Loucy (cell line): ENCODE measurements around the gene DYRK3.
A peak's percentile ranks its signal among the peaks of the same experiment; 100 is the strongest.

Source experiments
- H2AFZ ChIP-seq: fragments of 200-600 bp; sonication (generic); 2 replicates; pipeline ENCODE4 v1.6.0; 2016; ENCODE audit warnings: antibody characterized with exemption, mild to moderate bottlenecking, low read length, moderate library complexity
- H3F3A ChIP-seq: fragments of 200-600 bp; 2 replicates; pipeline ENCODE4 v1.6.0; 2016; ENCODE audit warnings: antibody characterized with exemption, low read depth, mild to moderate bottlenecking
- H3K27me3 ChIP-seq: fragments of 200-600 bp; sonication (generic); 2 replicates; pipeline ENCODE4 v1.6.1; 2014; ENCODE audit warnings: low read length, mild to moderate bottlenecking; ENCODE audit not compliant: insufficient read depth, poor library complexity, severe bottlenecking
- H3K36me3 ChIP-seq: fragments of 200-600 bp; sonication (generic); 2 replicates; pipeline ENCODE4 v1.6.1; 2016; ENCODE audit warnings: low read length; ENCODE audit not compliant: insufficient read depth
- H3K4me1 ChIP-seq: fragments of 200-600 bp; sonication (generic); 2 replicates; pipeline ENCODE4 v1.5.1; 2014; ENCODE audit warnings: low read length, mild to moderate bottlenecking; ENCODE audit not compliant: insufficient read depth, poor library complexity, severe bottlenecking
- H3K4me2 ChIP-seq: fragments of 200-600 bp; sonication (generic); 2 replicates; pipeline ENCODE4 v1.6.0; 2014; ENCODE audit warnings: antibody characterized with exemption, low read length, low read depth, mild to moderate bottlenecking; ENCODE audit not compliant: poor library complexity, severe bottlenecking
- H3K4me3 ChIP-seq: fragments of 200-600 bp; sonication (generic); 2 replicates; pipeline ENCODE4 v1.5.1; 2014; ENCODE audit warnings: low read length, mild to moderate bottlenecking, mixed read lengths; ENCODE audit not compliant: poor library complexity, severe bottlenecking
- H3K79me2 ChIP-seq: fragments of 200-600 bp; sonication (generic); 2 replicates; pipeline ENCODE4 v1.6.1; 2014; ENCODE audit warnings: low read length; ENCODE audit not compliant: insufficient read depth
- H3K9ac ChIP-seq: fragments of 200-600 bp; sonication (generic); 2 replicates; pipeline ENCODE4 v1.6.0; 2014; ENCODE audit warnings: mild to moderate bottlenecking, low read depth, low read length, moderate library complexity; ENCODE audit not compliant: poor library complexity, severe bottlenecking
- H3K9me2 ChIP-seq: fragments of 200-600 bp; sonication (generic); replicated peaks from 2 replicates; pipeline ENCODE4 v1.6.1; 2016; ENCODE audit warnings: low read depth, low read length, mixed read lengths
- H3K9me3 ChIP-seq: fragments of 200-600 bp; sonication (generic); 2 replicates; pipeline ENCODE4 v1.6.1; 2014; ENCODE audit warnings: mild to moderate bottlenecking, antibody characterized with exemption, low read length, low read depth; ENCODE audit not compliant: insufficient read depth
- H4K20me1 ChIP-seq: fragments of 200-600 bp; sonication (generic); 2 replicates; pipeline ENCODE4 v1.6.0; 2014; ENCODE audit warnings: antibody characterized with exemption, low read length, mild to moderate bottlenecking; ENCODE audit not compliant: insufficient read depth, poor library complexity, severe bottlenecking
- CTCF ChIP-seq: fragments of 200-600 bp; sonication (generic); conservative IDR thresholded peaks from 2 replicates; pipeline ENCODE4 v1.5.1; 2014; ENCODE audit warnings: mild to moderate bottlenecking, antibody characterized with exemption, low read length
- EZH2phosphoT487 ChIP-seq: fragments of 200-600 bp; IDR thresholded peaks from 2 replicates; pipeline ENCODE4 v1.6.1; 2018; ENCODE audit warnings: antibody characterized with exemption, mild to moderate bottlenecking, moderate library complexity, borderline replicate concordance

Gene DYRK3

GRCh38 chr1:206693592-206693991 lies 58.3 kb downstream of the DYRK3 start:
- TF ChIP-seq EZH2phosphoT487, result no peak
- no peak for TF ChIP-seq CTCF
- no peaks in the 10 kb centered on the region for H3K27me3 ChIP-seq
- no peaks in the 10 kb centered on the region for H3K9me3 ChIP-seq
- H3K9me2 ChIP-seq, result no peaks in the 10 kb centered on the region
- peaks cover 99% of the 10 kb centered on the region for H3K79me2 ChIP-seq
- H3F3A ChIP-seq, result no peaks in the 10 kb centered on the region
- peak overlapping the region; percentile 43 for H3K4me2 ChIP-seq
- peak overlapping the region; percentile 3 for H3K9ac ChIP-seq
- no peak overlapping the region for H3K4me3 ChIP-seq
- H4K20me1 ChIP-seq, result peaks cover 67% of the 10 kb centered on the region
- peaks cover 21% of the 10 kb centered on the region; the same call in 1 of the 2 replicates for H3K36me3 ChIP-seq
- H3K4me1 ChIP-seq, result peaks cover 58% of the 10 kb centered on the region
- H2AFZ ChIP-seq, result no peak overlapping the region

- H3K9me3 ChIP-seq, result no peaks in the 10 kb centered on the region
- H3K36me3 ChIP-seq, result peaks cover 21% of the 10 kb centered on the region; the same call in 1 of the 2 replicates
- TF ChIP-seq CTCF (no peak), EZH2phosphoT487 (no peak)
- peaks cover 52% of the 10 kb centered on the region for H3K4me1 ChIP-seq
- no peak overlapping the region for H3K4me3 ChIP-seq
- peak overlapping the region; percentile 43 for H3K4me2 ChIP-seq
- no peak overlapping the region for H3K9ac ChIP-seq
- peaks cover 66% of the 10 kb centered on the region for H4K20me1 ChIP-seq
- no peaks in the 10 kb centered on the region for H3K27me3 ChIP-seq
- peaks cover 99% of the 10 kb centered on the region for H3K79me2 ChIP-seq
- H2AFZ ChIP-seq, result no peak overlapping the region
- H3K9me2 ChIP-seq, result no peaks in the 10 kb centered on the region
- no peaks in the 10 kb centered on the region for H3F3A ChIP-seq
Observed at GRCh38 chr1:206694171-206695124, 59.1 kb downstream of the DYRK3 start.

DNA sequence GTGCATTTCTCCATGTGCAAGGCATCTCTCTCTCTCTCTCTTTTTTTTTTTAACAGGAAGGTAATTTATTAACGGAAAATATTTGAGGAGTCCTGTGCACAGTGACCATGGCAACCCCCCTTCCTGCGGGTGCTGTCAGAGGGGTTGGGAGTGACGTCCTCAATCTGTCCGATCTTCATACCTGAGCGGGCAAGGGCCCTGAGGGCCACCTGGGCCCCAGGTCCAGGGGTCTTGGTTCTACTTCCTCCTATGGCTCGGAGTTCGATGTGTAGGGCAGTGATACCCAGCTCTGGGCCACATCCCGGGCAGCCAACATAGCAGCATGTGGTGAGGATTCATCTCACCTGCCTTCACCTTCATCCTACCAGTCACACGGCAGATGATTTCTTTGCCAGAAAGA lies 60.4 kb downstream of the DYRK3 start:
- TF ChIP-seq EZH2phosphoT487 (no peak), CTCF (no peak)
- Histone ChIP-seq H3K9me2 (no peaks in the 10 kb centered on the region), H3F3A (no peaks in the 10 kb centered on the region), H3K4me3 (no peak overlapping the region), H3K27me3 (no peaks in the 10 kb centered on the region), H2AFZ (no peak overlapping the region), H3K36me3 (peaks cover 21% of the 10 kb centered on the region; the same call in 1 of the 2 replicates), H4K20me1 (peaks cover 64% of the 10 kb centered on the region), H3K9ac (no peak overlapping the region), H3K9me3 (no peaks in the 10 kb centered on the region), H3K4me1 (peaks cover 40% of the 10 kb centered on the region), H3K4me2 (no peak overlapping the region), H3K79me2 (peaks cover 97% of the 10 kb centered on the region)
